Left lobe of liver (tissue), 2 donors: ENCODE measurements around the gene LAMC3. TPM values are rescaled to one million over a fixed set of nuclear protein-coding genes. Genes with fewer than 3 reads are reported as not detected.
"Not testable (repeated sequence)": the region's sequence is repeated elsewhere in the genome, so short reads cannot be mapped to it uniquely, and the experiment has no call there.

Experiments
- ATAC-seq: fragments of 200-7000 bp; cut with Tn5 transposase; one replicate; pipeline ENCODE4 v1.9.1; 2020; ENCODE audit warnings: mild to moderate bottlenecking, moderate library complexity
- DNase-seq: peaks from one replicate; pipeline ENCODE4 v3.0.0-alpha.2; 2020; ENCODE audit warnings: low spot score
- total RNA-seq: library from RNA; stranded (reverse); gene quantifications from one replicate; pipeline ENCODE4 v1.2.1, GENCODE V29; 2021
- donor health status: DM: no; HTN: no; CAD: no; lungs with moderate emphysema.
- donor health status: DM: no; HTN: yes; CAD: no.

The LAMC3 gene
- total RNA-seq, 1 donor from 2014 or later = 7.1 TPM

GRCh38 chr9:131028221-131028884, 19.4 kb downstream of the LAMC3 start:
- no peak for DNase-seq
- ATAC-seq = no peak

GRCh38 chr9:131028931-131029573, 20.1 kb downstream of the LAMC3 start:
- ATAC-seq = no peak
- DNase-seq = no peak

- ATAC-seq (no peak), DNase-seq (no peak)
Measured at GRCh38 chr9:131029574-131029952, 20.6 kb downstream of the LAMC3 start.

GRCh38 chr9:131030239-131031004, 21.4 kb downstream of the LAMC3 start:
- ATAC-seq (no peak), DNase-seq (no peak)

- no peak for DNase-seq
- ATAC-seq = no peak
Measured at GRCh38 chr9:131031005-131031641, 22.1 kb downstream of the LAMC3 start.

- ATAC-seq (no peak), DNase-seq (no peak)
Measured at GRCh38 chr9:131031642-131032005, 22.6 kb downstream of the LAMC3 start.

- ATAC-seq (no peak), DNase-seq (no peak)
Measured at GRCh38 chr9:131032384-131032783, 23.4 kb downstream of the LAMC3 start.

- no peak for DNase-seq
- ATAC-seq = no peak
Measured at GRCh38 chr9:131033269-131034224, 24.6 kb downstream of the LAMC3 start.

- DNase-seq (no peak), ATAC-seq (no peak)
Measured at GRCh38 chr9:131034268-131034667, 25.3 kb downstream of the LAMC3 start.

- not testable (repeated sequence) for DNase-seq, ATAC-seq
Measured at GRCh38 chr9:131034749-131035148, 25.8 kb downstream of the LAMC3 start.

- DNase-seq (no peak), ATAC-seq (no peak)
Measured at GRCh38 chr9:131035548-131035947, 26.6 kb downstream of the LAMC3 start.

GRCh38 chr9:131036071-131036470, 27.1 kb downstream of the LAMC3 start:
- DNase-seq = no peak
- no peak for ATAC-seq

GRCh38 chr9:131036529-131037334, 27.8 kb downstream of the LAMC3 start:
- ATAC-seq (peak; percentile 32), DNase-seq (peak; percentile 52)

- ATAC-seq (no peak), DNase-seq (no peak)
Measured at GRCh38 chr9:131037335-131038255, 28.6 kb downstream of the LAMC3 start.

GRCh38 chr9:131038256-131039128, 29.5 kb downstream of the LAMC3 start:
- no peak for ATAC-seq
- DNase-seq = no peak

- no peak for DNase-seq
- no peak for ATAC-seq
Measured at GRCh38 chr9:131039129-131039954, 30.4 kb downstream of the LAMC3 start.

GRCh38 chr9:131042666-131043065, 33.7 kb downstream of the LAMC3 start:
- DNase-seq = no peak

More at GRCh38 chr9:131042666-131043065, 33.7 kb downstream of the LAMC3 start:
- no peak for ATAC-seq
